HG03342 (cell line): ENCODE data around the gene GRID1.
"Not testable (repeated sequence)": the region's sequence is repeated elsewhere in the genome, so short reads cannot be mapped to it uniquely, and the experiment has no call there.

Source experiments
- ATAC-seq: cut with Tn5 transposase; IDR thresholded peaks from one replicate; pipeline ENCODE4 v1.9.1; 2021; ENCODE audit warnings: mild to moderate bottlenecking, moderate library complexity; ENCODE audit not compliant: unreplicated experiment

Gene GRID1

DNA sequence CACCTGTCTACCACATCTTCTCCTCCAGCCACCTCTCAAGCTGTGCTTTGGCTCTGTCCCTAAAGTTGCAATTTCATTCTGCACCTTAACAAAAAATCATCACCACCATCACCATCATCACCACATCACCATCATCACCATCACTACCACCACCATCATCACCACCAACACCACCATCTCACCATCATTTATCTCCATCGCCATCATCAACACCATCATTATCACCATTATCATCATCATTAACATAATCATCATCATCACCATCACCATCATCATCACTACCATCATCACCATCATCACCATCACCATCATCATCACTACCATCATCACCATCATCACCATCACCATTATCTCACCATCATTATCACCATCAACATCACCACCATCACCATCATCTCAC, 245.4 kb downstream of the GRID1 start:
- no peak for ATAC-seq

DNA sequence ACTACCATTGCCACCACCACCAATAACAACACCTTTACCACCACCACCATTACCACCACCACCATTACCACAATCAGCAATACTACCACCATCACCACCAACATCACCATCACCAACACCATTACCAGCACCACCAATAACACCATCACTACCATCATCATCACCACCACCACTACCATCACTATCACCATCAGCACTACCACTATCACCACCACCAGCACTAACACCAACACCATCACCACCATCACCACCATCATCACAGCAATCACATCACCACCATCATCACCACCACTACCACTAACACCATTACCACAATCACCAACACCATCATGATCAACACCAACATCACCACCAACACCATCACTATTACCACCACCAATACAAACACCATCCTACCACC, 249.5 kb downstream of the GRID1 start:
- no peak for ATAC-seq

DNA sequence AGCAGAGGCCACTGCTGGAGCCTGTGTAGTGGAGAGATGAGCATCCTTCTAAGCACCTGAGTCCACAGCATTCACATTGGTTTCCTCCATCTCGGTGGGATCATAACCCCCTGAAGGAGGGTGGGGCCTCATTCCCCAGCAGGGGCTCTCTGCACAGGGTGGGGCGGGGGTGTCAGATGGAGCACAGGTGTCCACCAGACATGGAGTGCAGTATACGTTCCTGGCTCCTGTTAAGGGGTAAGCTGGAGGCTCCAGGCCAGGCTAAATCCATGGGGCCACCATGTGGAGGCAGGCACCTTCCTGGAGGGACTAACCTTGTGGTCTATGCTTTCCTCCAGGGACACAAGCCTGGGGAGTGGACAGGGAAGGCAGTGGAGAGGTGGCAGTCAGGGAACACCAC, 252.6 kb downstream of the GRID1 start:
- ATAC-seq = no peak

DNA sequence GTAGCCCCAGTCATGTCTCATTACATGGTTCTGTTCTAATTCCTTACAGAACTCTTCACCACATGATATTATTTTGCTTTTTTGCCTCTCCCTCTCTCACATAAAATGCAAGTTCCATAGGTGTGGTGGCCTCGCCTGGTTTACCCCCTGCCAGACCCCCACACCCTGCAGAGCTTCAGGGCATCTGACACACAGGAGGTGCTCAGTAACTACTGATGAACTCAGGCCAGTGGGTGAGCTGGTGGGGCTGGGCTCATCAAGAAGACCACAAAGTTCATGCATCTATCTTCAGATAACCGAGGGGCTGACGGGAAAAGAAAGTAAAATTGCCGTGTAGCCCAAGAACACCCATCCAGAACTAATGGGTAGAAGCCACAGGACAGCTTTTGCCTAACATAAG, 253.1 kb downstream of the GRID1 start:
- no peak for ATAC-seq

DNA sequence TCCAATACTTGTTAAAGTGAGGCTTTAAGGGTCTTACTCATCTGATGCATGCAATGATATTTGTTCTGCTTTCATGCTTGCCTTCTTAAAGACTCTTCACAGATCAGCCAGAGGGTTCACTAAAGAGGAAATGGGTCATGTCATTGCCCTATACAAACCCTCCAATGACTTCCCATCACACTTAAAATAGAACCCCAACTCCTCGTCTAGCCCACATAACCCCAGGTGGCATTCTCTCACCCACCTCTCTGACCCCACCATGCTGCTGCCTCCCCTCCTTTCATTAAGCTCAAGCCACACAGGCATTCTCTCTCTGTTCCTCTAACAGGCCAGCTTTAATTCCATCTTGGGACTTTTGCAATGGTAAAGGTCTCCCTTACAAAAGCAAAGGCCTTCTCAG, 253.6 kb downstream of the GRID1 start:
- ATAC-seq = no peak

DNA sequence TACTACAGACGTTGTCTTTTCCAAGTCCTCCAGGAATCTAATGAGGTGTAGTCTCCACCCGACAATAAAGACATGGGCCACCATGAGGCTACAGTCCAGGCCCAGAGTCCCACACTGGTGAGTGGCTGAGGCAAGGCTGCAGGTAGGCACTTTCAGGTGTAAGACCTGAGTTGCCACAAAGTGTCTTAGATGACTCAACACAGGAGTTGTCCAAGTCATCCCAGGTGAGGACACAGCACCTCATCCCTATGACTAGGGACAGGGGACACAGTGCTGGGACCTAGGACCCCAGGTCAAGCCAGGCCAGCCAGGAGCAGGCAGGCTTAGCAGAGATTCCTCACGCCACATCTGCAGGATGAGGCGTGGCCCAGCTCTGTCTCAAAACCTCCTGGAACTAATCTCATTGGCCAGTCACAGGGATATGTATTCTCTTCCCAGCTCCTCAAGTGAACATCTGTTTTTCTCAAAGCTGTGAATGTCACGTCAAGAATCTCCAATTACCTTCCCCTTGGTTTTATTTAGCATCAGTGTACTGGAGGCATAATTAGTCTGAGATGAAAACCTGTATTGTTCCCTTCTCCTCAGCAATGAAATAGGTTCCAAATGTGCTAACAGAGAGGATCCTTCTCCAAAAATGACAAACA, 254.6 kb downstream of the GRID1 start:
- no peak for ATAC-seq

DNA sequence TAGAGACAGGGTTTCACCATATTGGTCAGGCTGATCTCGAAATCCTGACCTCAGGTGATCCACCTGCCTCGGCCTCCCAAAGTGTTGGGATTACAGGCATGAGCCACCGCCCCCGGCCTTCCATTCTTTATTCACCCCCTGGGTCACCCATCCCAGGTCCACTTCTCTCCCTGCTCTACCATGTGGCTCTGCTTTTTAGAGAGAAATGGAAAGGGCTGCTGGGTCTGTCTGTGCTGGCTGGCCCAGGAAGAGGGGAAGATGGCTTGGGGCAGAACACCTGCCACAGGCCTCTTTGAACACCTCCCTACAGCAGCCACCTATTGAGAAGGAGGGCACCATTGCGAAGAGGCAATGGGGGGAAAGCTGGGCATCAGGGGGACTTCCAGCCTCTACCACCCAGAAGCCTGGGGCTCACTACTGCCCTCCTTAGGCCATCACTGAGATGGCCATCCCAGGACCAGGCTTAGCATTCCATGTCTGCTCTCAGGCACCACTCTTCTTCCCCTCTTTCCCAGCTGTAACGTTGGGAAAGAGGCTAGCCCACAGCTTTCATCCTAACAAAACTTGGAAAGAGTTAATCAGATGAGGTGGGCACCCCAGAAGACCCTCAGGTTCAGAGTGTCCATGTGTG, 256.3 kb downstream of the GRID1 start:
- ATAC-seq = no peak

DNA sequence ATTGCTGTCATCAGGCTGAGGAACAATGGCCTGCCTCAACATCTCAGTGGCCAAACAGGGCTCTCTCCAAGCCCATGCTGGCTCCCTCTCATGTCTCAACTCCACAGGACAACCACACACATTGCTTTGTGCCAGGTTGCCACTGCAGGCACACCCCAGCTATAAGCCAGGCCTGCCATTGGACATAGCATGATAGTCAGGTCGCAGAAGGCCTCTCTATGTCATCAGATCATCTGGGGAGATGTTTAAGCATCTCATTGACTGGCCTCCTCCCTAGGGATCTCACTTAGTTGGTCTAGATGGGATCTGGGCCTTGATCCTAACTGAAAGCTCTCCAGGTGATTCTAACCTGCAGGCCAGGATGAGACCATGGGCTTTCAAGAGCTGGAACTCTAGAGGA, 257.2 kb downstream of the GRID1 start:
- no peak for ATAC-seq

DNA sequence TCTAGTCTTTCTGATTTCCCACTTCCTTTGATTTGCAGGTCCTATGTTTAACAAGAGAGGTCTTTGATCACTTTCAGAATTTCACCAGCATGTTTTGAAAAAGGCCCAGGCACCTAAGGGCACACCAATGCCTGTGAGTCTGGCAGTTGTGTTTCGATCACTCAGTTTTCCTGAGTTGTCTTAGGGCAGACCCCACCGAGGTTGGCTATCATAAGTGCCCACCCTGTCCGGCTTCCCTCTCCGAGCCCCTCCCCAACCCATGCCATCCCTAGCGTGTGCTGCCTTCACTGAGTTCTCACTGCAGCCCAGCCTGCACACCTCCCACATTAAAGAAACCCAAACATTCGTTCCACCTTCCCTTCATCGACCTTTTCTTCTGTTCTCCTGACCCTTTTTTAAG, 257.9 kb downstream of the GRID1 start:
- no peak for ATAC-seq

DNA sequence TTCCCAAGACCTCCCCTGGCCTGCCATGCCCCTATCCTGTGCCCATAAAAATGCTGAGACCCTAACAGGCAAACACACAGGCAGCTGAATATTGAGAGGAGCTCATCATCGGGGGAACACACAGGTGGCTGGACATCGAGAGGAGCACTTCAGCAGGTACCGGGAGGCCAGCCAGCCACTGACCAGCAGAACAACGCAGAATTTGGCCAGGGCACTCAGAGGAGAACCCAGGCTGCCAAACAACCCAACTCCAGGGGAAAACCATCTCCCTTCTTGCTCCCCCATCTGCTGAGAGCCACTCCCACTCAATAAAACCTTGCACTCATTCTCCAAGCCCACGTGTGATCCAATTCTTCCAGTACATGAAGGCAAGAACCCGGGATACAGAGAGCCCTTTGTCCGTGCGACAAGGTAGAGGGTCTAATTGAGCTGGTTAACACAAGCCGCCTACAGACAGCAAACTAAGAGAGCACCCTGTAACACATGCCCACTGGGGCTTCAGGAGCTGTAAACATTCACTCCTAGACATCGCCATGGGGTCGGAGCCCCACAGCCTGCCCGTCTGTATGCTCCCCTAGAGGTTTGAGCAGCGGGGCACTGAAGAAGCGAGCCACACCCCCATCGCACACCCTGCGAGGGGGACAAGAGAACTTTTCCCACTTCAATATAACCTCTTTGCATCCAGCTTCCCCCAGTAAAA, 258.8 kb downstream of the GRID1 start:
- ATAC-seq = not testable (repeated sequence)

DNA sequence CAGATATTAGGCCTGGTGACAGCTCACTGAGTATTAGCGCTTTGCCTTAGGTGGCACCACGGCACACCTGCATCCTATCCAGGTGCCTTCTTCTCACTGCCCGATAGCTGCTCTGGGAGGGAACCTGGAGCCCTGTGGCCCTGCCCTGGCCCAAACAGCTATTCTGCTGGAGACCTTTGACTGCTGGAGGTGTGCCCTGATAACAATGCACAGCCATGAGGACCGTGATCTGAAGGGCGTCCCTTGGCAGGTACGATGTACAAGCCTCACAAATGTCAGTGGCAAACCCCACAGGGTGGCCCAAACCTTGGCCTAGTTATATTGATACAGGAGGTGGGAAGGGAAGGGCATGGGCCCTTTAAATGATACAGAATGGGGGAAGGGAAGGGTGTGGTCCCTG, 259.5 kb downstream of the GRID1 start:
- no peak for ATAC-seq

DNA sequence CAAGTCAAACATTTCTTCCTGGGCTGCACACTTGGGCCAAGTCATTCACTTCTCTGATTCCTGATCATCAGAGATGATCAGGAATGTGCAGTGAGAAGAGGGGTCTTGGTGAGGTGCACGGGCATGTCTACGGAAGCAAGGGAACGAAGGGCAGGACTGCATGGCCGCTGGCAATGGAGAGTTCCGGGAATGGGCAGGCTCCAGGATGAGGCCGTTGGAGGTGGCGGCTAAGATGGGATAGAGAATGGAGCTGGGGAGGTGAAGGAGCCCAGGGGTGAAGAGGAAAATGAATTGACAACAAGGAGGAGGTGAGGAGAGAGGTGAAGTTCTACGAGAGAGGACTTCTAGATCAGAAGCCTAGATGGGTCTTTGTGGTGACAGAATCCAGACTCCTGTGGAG, 260.0 kb downstream of the GRID1 start:
- no peak for ATAC-seq

DNA sequence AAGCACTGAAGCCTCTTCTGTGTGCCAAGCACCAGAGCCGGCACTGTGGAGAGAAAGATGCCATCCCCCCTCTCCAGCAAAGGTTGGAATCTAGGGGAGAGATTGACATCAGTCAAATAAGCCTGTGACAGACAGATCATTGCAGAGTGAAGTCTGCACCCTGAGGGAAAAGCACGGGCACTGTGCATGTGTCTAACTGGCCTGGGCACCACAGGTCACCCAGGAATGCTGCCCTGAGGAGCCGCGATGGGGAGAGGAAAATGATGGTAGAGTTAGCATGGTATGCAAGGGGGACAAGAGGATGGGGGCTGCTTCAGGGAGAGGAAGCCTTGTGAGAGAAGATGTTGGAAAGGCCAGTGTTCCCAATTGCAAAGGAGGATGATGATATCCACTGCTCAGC, 261.0 kb downstream of the GRID1 start:
- no peak for ATAC-seq

DNA sequence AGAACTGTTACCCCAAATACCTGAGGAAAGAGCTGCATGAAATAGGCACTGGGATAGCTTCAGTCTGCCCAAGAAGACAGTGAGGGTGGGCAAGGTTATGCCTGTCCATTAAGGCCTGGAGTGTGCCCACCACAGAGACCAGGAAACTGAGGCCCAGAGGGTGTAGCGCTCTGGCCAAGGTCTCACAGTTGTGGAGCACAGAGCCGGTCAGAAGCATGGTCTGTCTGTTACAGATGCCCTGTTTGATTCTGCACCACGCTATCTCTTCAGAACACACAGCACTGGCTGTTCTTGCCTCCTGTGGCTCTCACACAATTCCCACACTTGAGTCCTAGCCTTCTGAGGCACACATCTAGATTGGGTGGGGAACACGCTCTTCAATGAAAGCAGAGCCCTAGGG, 261.4 kb downstream of the GRID1 start:
- no peak for ATAC-seq

DNA sequence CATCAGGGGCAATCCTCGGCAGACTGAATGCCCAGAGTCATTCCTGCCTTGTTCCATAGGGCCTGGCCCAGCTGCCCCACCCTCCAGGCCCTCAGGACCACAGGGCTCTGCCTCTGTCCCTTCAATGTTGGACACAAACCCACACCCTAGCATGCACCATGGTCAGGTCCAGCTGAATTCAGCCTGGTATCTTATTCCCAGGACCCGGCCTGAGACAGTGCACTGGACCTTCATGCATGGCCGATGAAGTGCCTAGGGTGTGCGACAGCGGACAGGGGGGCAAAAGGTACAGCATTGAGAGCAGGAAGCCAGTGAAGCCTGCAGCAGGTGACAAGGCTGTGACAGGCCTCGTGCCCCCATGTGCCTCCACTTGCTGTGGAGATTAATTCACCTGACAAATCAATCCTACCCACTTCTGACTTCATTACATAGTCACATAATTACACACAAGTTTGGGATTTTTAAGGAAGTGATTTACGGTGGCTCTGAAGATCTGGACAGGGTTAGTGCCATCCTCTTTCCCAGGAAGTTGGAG, 261.9 kb downstream of the GRID1 start:
- no peak for ATAC-seq

DNA sequence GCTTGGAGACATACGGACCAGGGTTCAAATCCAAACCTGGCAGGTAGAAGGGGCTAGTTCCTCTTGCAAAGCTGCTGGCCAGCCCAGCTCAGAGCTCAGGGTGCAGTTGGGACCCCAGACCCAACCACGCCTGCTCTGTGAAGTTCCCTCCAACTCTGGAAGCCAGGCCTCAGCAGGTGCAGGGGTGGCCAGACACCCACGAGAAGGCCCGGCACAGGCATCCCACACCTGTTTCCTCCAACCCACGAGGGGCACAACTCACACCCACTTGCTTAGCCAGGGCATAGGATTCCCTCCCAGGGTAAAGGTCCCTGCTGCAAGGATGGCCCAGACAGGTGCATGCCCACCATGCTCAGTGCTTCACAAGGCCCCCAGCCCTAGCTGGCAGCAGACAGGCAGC, 262.4 kb downstream of the GRID1 start:
- no peak for ATAC-seq

DNA sequence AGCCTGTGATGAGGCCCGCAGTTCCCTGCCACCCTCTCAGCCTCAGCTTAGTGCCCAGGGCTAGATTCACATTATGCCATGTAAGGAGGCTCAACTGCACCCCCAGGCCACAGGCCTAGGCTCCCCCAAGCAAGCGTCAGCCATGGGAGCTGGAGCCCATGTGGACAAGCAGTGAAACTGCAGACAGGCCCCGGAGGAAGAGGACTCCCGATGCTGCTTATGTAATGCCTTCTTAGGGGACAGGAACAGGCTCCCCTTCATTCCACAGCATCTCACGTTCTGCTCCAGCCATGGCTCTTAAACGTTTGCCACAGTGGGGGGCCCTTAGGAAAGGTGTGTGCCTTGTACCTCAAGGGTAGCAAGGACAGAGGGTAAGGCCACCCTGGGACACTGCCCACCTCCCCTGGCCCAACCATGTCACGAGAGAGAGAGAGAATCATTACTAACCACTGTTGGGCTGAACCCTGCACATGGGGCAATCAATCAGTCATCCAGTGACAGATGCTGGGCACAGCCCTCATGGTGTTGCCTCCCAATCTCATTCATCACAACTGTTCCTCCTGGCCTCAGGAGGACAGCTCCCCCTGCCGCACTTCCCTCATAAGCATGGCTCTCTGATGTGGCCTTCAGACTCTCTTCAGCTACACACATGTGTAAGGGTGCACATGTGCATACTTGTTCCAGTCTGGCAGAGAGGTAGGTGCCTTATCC, 263.0 kb downstream of the GRID1 start:
- no peak for ATAC-seq

DNA sequence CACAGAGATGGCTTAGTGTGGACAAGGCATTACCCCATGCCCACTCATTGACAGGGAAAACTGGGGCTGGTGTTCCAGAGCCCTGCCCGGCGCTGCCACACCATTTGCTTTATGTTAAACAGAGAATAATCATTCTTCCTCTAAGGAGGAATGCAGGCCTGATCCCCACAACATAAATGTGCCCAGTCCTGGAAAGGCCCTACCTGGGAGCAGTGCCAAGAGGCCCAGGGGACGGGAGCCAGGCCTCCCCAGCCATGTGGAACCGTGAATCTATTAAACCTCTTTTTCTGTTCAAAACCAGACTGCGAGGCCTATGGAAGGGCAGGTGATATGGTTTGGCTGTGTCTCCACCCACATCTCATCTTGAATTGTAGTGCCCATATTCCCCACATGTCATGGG, 264.1 kb downstream of the GRID1 start:
- ATAC-seq = no peak

DNA sequence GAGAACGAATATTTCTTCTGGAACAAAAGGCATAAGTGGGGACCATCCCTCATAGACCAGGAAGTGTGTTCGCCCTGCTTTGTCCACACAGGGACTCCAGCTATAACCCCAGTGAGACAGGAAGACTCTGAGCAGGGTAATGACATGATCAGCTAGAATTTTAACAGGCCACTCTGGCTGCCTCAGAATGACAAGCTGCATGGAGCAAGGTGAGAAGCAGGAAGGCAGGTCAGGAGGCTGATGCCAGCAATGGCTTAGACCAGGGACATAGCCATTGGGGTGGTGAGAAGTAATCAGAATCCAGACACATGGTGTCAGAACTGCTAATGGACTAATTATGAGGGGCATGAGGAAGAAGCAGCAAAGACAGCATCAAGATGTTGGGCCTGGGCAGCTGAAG, 264.6 kb downstream of the GRID1 start:
- ATAC-seq = no peak

DNA sequence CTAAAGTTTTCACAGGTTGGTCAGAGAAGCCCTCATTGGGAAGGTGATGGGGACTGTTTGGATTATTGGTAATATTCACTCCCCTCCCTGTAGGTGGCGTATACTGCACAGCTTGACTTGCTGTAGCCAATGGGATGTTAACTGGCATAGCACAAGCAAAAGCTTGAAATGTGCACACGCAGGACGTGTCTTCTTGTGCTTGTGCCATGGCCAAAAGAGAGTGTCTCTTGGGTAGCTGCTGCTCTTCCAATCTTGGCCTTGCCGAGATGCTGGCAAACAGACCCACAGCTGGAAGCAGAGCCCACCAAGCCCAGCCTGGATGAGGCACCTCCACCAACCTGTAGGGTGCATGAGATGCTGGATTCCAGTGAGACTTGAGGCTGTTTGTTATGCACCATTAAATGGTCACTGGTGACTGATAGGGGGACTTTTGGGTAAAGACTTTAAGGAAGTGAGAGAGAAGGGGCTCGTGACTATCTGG, 266.0 kb downstream of the GRID1 start:
- peak; percentile 77 for ATAC-seq

DNA sequence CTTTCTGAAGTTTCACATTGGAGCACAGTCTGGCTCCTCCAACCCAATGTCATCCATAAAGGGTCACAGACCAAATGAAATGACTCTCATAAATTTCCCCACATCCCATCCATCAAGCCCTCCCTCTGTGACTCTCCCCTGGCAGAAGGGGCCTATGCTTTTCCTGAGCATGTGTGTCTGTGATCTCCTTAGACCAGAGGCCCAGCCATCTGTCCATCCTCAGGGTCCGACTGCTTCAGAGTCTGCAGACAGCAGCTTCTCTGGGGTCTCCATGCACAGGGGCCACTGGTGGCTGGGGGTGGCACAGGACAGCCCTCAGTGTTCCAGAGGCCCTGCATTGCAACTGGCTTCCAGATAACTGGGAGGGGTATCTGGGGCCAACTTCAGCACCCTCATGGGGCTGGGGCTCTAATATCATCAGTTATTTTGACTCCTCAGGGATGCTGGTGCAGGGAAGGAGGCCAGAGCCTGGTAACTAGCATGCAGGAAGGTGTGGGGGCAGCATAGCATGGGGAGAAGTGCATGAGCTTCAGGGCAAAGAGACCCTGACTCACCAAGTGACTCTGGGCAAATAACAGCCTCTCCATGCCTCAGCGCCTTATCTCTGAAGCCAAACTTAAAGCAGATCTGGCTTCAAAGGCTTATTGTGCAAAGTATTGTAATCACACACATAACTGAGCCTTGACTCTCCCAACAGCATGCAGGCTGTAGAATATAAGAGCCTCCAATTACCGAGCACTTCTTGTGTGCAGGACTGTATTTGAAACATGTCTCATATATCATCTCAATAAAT, 266.9 kb downstream of the GRID1 start:
- no peak for ATAC-seq
